Epithelial cell of esophagus (primary cell): ENCODE measurements around the gene RAB4B.

Experiments used
- DNase-seq: peaks from one replicate; pipeline ENCODE4 v3.0.0; 2010; ENCODE audit warnings: low read depth
- H3K4me3 ChIP-seq: 2 replicates; pipeline ENCODE4 v1.5.1; 2011; ENCODE audit warnings: mild to moderate bottlenecking, low read length, control low read depth
- CTCF ChIP-seq: IDR thresholded peaks from 2 replicates; pipeline ENCODE4 v1.5.1; 2011; ENCODE audit warnings: low read depth, mild to moderate bottlenecking, low read length, control low read depth, inconsistent platforms; ENCODE audit not compliant: insufficient read depth; ENCODE audit errors: missing control alignments

The RAB4B gene

GRCh38 chr19:40805258-40805868 lies 27.3 kb downstream of the RAB4B start:
- TF ChIP-seq CTCF, result no peak
- DNase-seq, result no peak
- H3K4me3 ChIP-seq, result no peak overlapping the region

GRCh38 chr19:40806423-40807146 lies 28.5 kb downstream of the RAB4B start:
- DNase-seq, result peak; percentile 89
- H3K4me3 ChIP-seq, result no peak overlapping the region

GRCh38 chr19:40807147-40808020 lies 29.3 kb downstream of the RAB4B start:
- H3K4me3 ChIP-seq, result no peak overlapping the region
- peak; percentile 43 for DNase-seq
- peak; percentile 47 for TF ChIP-seq CTCF

More at GRCh38 chr19:40806423-40807146, 28.5 kb downstream of the RAB4B start:
- TF ChIP-seq CTCF, result peak; percentile 80

GRCh38 chr19:40808021-40808325 lies 29.9 kb downstream of the RAB4B start:
- no peak for TF ChIP-seq CTCF
- no peak for DNase-seq
- no peak overlapping the region for H3K4me3 ChIP-seq

GRCh38 chr19:40808497-40808896 lies 30.4 kb downstream of the RAB4B start:
- no peak for TF ChIP-seq CTCF
- H3K4me3 ChIP-seq, result no peak overlapping the region
- DNase-seq, result no peak

- DNase-seq, result no peak
- no peak overlapping the region for H3K4me3 ChIP-seq
- TF ChIP-seq CTCF, result no peak
These were observed 31.5 kb downstream of the RAB4B start for GRCh38 chr19:40809358-40810086.
